Vagina (tissue), 2 donors: ENCODE data around the gene CRY1.

Experiments used
- POLR2A ChIP-seq, 2 donors: fragments of 450-650 bp; IDR thresholded peaks; one replicate each; pipeline ENCODE4 v1.6.1; 2017; ENCODE audit warnings: antibody characterized with exemption in 2 of 2, mild to moderate bottlenecking in 2 of 2, moderate library complexity in 2 of 2
- POLR2AphosphoS5 ChIP-seq, 2 donors: sonication (generic); formaldehyde crosslinking; IDR thresholded peaks; one replicate each; pipeline ENCODE4 v1.9.0; 2017; ENCODE audit warnings: antibody characterized with exemption in 2 of 2, mild to moderate bottlenecking in 2 of 2, low read depth in 1 of 2; ENCODE audit not compliant: insufficient read depth in 1 of 2
- TF ChIP-seq, protein P1 (sequence below), 3 experiments: fragments of 450-650 bp in 2 of 3; fragments of 200-600 bp in 1 of 3; sonication (generic) in 1 of 3; IDR thresholded peaks; one replicate each; pipeline ENCODE4 v1.5.1; 2017 to 2019; ENCODE audit warnings: antibody characterized with exemption in 3 of 3, mild to moderate bottlenecking in 2 of 3, moderate library complexity in 2 of 3

DNA sequence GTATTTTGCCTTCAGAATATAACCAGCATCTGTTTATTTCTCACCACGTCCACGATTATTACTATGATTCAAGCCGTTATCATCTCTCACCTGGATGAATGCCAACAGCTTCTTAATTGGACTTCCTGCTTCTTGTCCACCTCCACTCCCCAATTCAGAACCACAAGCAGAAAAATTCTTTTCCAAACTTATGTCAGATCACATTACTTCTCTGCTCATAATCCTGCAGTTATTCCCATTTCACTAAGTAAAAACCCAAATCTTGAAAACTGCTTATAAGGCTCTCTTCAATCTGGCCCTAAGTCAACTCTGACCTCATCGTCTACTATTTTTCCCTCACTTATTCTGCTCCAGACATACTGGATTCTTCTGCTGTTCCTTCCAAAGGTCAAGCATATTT, 2.0 kb downstream of the CRY1 start:
- TF ChIP-seq, protein P1, sequence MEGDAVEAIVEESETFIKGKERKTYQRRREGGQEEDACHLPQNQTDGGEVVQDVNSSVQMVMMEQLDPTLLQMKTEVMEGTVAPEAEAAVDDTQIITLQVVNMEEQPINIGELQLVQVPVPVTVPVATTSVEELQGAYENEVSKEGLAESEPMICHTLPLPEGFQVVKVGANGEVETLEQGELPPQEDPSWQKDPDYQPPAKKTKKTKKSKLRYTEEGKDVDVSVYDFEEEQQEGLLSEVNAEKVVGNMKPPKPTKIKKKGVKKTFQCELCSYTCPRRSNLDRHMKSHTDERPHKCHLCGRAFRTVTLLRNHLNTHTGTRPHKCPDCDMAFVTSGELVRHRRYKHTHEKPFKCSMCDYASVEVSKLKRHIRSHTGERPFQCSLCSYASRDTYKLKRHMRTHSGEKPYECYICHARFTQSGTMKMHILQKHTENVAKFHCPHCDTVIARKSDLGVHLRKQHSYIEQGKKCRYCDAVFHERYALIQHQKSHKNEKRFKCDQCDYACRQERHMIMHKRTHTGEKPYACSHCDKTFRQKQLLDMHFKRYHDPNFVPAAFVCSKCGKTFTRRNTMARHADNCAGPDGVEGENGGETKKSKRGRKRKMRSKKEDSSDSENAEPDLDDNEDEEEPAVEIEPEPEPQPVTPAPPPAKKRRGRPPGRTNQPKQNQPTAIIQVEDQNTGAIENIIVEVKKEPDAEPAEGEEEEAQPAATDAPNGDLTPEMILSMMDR (IDR thresholded peaks at IDR 0.05) = no peak
- TF ChIP-seq POLR2AphosphoS5 (IDR thresholded peaks at IDR 0.05; ENCODE audit: insufficient read depth in 1 of 2, low read depth in 1 of 2) (no peak), POLR2A (IDR thresholded peaks at IDR 0.05) (no peak)
